ENCODE measurements around the gene ACSS2.

The ACSS2 gene

GRCh38 chr20:34876406-34877282 lies at the start of gene ACSS2:
Gene ACSS2, plus strand, starts transcription at chr20:34876612. Its CDS starts 34 bp downstream, at chr20:34876646.
- no peak for DNase-seq

- DNase-seq, result peak; percentile 14
Observed at GRCh38 chr20:34829191-34829590, 47.2 kb upstream of the ACSS2 start.

GRCh38 chr20:34831936-34832335 lies 44.5 kb upstream of the ACSS2 start:
- no peak for DNase-seq

- peak; percentile 64 for DNase-seq
Observed at GRCh38 chr20:34834459-34834893, 41.9 kb upstream of the ACSS2 start.

- DNase-seq, result no peak
Observed at GRCh38 chr20:34842143-34842542, 34.3 kb upstream of the ACSS2 start.

- DNase-seq, result peak; percentile 10
Observed at GRCh38 chr20:34843421-34843820, 33.0 kb upstream of the ACSS2 start.

GRCh38 chr20:34848597-34848996 lies 27.8 kb upstream of the ACSS2 start:
- DNase-seq, result no peak

- DNase-seq, result no peak
Observed at GRCh38 chr20:34849778-34850177, 26.6 kb upstream of the ACSS2 start.

GRCh38 chr20:34850969-34851368 lies 25.4 kb upstream of the ACSS2 start:
- DNase-seq, result no peak

- no peak for DNase-seq
Observed at GRCh38 chr20:34852298-34852697, 24.1 kb upstream of the ACSS2 start.

GRCh38 chr20:34859367-34859766 lies 17.0 kb upstream of the ACSS2 start:
- DNase-seq, result no peak

- DNase-seq, result no peak
Observed at GRCh38 chr20:34859826-34860545, 16.4 kb upstream of the ACSS2 start.

GRCh38 chr20:34861386-34862084 lies 14.9 kb upstream of the ACSS2 start:
- peak; percentile 77 for DNase-seq

GRCh38 chr20:34862724-34863123 lies 13.7 kb upstream of the ACSS2 start:
- DNase-seq, result no peak

- no peak for DNase-seq
Observed at GRCh38 chr20:34863421-34863965, 12.9 kb upstream of the ACSS2 start.

GRCh38 chr20:34864216-34864615 lies 12.2 kb upstream of the ACSS2 start:
- DNase-seq, result no peak

GRCh38 chr20:34871320-34871926 lies 5.0 kb upstream of the ACSS2 start:
- peak; percentile 54 for DNase-seq

- peak; percentile 65 for DNase-seq
Observed at GRCh38 chr20:34871966-34872621, 4.3 kb upstream of the ACSS2 start.

- peak; percentile 93 for DNase-seq
Observed at GRCh38 chr20:34872622-34873224, 3.7 kb upstream of the ACSS2 start, which contains the start of gene GGT7. Gene GGT7, minus strand, starts transcription at chr20:34872856. Its CDS starts 41 bp downstream, at chr20:34872815.

GRCh38 chr20:34873583-34874093 lies 2.8 kb upstream of the ACSS2 start:
- no peak for DNase-seq

- peak; percentile 92 for DNase-seq
Observed at GRCh38 chr20:34874094-34874654, 2.2 kb upstream of the ACSS2 start.

Data from NCI-H82 (cell line).